NCI-H146 (cell line): ENCODE data around the gene DACH1.
"Not testable (repeated sequence)": the region's sequence is repeated elsewhere in the genome, so short reads cannot be mapped to it uniquely, and the experiment has no call there.

Experiments used
- DNase-seq: peaks from one replicate; lab custom pipeline; 2025; lab: John Stamatoyannopoulos, UW

Gene DACH1

GRCh38 chr13:71865874-71866334, 1.1 kb downstream of the DACH1 start:
- peak; percentile 62 for DNase-seq

GRCh38 chr13:71864986-71865873, 1.8 kb downstream of the DACH1 start:
- peak; percentile 80 for DNase-seq

GRCh38 chr13:71864094-71864985, 2.7 kb downstream of the DACH1 start:
- DNase-seq: peak; percentile 67

- no peak for DNase-seq
These were observed 3.6 kb downstream of the DACH1 start for GRCh38 chr13:71863254-71863865.

- no peak for DNase-seq
These were observed 4.5 kb downstream of the DACH1 start for GRCh38 chr13:71862459-71862943.

- no peak for DNase-seq
These were observed 5.1 kb downstream of the DACH1 start for GRCh38 chr13:71861769-71862458.

GRCh38 chr13:71860547-71861138, 6.4 kb downstream of the DACH1 start:
- peak; percentile 4 for DNase-seq

GRCh38 chr13:71858647-71859046, 8.4 kb downstream of the DACH1 start:
- DNase-seq: no peak

DNA sequence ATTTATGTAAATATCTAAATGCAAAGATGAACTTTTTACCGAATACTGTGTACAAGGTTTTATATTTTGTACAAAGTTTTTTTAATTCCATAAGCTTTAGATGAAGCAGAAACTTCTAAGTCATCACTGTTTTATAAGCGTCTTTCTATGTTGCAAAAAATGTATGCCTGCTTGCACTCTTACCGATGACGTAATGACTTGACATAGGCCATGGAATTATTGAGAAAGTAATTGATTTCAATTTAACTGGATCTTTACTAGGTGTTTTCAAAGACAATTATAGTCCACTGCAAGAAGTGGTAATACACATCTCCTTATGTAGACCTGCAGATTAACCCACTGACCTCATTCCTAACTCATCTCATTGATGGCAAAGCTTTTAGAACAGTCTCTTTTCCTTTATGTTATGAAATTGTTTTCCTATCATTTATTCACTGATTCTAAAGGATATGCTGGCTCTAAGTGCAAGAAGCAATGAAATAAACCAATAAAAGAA, 10.4 kb downstream of the DACH1 start:
- DNase-seq: no peak

DNA sequence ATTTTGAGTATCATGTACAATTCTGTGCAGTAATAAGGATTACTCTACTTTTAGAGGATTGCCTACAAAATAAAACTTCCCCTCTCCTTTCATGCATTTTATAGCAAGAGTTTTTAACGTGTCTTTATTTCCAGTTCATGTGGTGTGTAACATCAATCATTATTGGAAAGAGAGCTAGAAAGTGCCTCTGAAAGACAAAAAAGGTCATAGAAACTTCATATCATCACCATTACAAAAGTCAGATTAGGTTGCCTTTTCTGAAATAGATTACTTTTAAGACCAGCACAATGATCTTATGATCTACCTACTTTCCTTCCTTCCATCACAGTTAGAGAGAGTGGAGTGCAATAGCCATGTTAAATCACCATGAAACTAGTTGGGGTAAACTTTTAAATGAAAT, 12.6 kb downstream of the DACH1 start:
- no peak for DNase-seq

DNA sequence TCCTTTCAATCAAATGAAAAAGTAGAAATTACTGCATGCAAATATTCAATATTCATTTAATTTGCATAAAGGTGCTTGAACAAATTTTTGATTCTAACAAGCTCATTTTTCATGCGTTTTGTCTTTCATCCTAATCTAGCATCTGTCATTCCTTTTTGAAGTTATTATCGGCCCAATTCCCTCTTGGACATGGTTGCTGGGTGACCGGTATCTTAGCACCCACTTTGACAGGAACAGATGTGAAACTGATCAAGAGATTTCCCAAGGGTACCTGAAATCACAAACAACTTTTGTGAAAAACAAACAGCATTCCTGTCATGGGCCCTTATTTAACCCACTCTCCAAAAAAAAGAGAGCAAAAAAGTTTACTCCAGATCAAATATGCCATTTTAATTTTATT, 13.3 kb downstream of the DACH1 start:
- DNase-seq: no peak

GRCh38 chr13:71852736-71853135, 14.3 kb downstream of the DACH1 start:
- no peak for DNase-seq

DNA sequence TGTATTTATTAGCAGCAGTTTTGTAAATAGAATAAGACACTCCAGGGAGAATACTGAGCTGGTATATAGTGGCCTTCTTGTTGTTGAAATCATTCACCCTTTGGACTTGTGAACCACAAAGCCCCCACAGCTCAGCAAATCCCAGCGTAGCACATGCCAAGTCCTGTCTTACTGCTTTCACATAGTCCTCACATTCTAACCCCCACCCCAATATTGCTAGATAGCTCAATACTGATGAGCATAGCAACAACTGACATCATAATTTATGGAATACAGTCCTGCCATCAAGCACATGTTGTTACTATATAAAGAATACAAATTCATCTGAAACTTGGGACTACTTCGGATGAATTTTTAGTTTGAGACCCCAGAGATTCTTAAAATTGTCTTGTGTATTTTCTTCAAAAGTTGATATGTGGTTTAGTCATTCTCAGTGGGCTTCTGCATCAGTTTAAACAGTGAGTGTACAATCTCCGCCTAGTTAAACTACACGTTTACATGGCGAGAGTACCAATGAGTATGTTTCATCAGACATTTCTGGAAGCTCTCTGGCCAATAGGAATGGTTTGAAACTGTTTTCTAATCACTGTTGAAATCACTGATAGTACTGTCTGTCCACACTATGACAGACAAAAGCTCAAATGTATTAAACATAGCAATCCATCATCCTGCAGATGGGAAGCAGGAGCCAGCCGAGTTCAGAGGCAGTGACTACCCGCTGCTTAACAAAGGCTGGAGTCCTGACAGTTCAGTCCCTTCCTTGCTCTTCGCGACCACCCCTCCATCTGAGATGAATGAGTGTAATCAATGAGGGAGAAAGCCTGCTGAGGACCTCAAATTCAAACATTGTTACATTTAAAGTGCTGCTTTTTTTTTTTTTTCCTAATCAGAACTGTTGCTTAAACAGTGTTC, 15.2 kb downstream of the DACH1 start:
- DNase-seq: no peak

- no peak for DNase-seq
These were observed 25.0 kb downstream of the DACH1 start for GRCh38 chr13:71842003-71842402.

GRCh38 chr13:71838842-71839241, 28.2 kb downstream of the DACH1 start:
- no peak for DNase-seq

DNA sequence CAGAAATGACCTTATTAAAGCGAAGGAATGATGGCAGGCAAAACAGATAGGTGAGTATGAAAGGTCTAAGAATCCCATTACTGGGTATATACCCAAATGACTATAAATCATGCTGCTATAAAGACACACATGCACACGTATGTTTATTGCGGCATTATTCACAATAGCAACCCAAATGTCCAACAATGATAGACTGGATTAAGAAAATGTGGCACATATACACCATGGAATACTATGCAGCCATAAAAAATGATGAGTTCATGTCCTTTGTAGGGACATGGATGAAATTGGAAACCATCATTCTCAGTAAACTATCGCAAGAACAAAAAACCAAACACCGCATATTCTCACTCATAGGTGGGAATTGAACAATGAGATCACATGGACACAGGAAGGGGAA, 29.4 kb downstream of the DACH1 start:
- not testable (repeated sequence) for DNase-seq

- DNase-seq: peak; percentile 55
These were observed 35.3 kb downstream of the DACH1 start for GRCh38 chr13:71831716-71832115.

- DNase-seq: no peak
These were observed 36.3 kb downstream of the DACH1 start for GRCh38 chr13:71830736-71831135.

- DNase-seq: no peak
These were observed 36.7 kb downstream of the DACH1 start for GRCh38 chr13:71830323-71830722.

DNA sequence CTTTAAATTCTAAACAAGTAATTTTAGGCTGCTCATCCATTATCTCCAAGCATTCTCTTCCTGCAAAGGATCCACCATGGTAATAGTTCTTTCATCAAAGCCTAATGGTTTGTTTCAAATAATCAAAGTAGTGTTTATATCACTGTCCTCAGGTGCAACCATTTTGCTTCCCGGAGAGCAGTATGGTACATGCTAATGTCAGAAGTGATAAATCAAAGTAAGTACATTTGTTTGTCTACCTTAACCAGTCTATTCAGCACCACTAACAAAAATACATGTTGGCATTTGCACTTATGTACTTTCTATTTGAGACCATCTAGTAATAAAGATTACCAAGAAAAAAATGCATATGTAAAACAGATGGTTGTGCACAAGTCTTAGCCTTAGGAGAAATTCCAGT, 37.5 kb downstream of the DACH1 start:
- DNase-seq: peak; percentile 7
